HEK293 (cell line): Measurements from ENCODE around the gene BAHD1.

ENCODE experiments used
- GLIS2 ChIP-seq: fragments of 450-650 bp; formaldehyde crosslinking; IDR thresholded peaks from 2 replicates; pipeline ENCODE4 v1.5.1; 2016; ENCODE audit warnings: missing biosample characterization, missing genetic modification characterization
- KLF7 ChIP-seq: fragments of 450-650 bp; formaldehyde crosslinking; IDR thresholded peaks from 2 replicates; pipeline ENCODE4 v1.5.1; 2016; ENCODE audit warnings: missing biosample characterization, missing genetic modification characterization, borderline replicate concordance
- OSR2 ChIP-seq: fragments of 450-650 bp; formaldehyde crosslinking; IDR thresholded peaks from 2 replicates; pipeline ENCODE4 v1.5.1; 2016; ENCODE audit warnings: missing biosample characterization, missing genetic modification characterization
- PATZ1 ChIP-seq: fragments of 450-650 bp; formaldehyde crosslinking; IDR thresholded peaks from 2 replicates; pipeline ENCODE4 v1.5.1; 2016; ENCODE audit warnings: missing biosample characterization, missing genetic modification characterization
- RBAK ChIP-seq: fragments of 450-650 bp; formaldehyde crosslinking; IDR thresholded peaks from 2 replicates; pipeline ENCODE4 v1.5.1; 2016; ENCODE audit warnings: missing biosample characterization, missing genetic modification characterization
- REST ChIP-seq: fragments of 450-650 bp; formaldehyde crosslinking; IDR thresholded peaks from 2 replicates; pipeline ENCODE4 v1.5.1; 2016; ENCODE audit warnings: missing biosample characterization, missing genetic modification characterization
- ZBTB20 ChIP-seq: fragments of 450-650 bp; formaldehyde crosslinking; IDR thresholded peaks from 2 replicates; pipeline ENCODE4 v1.5.1; 2016; ENCODE audit warnings: missing biosample characterization, missing genetic modification characterization
- ZBTB26 ChIP-seq: fragments of 450-650 bp; formaldehyde crosslinking; optimal IDR thresholded peaks from 2 replicates; pipeline ENCODE3; 2016; ENCODE audit warnings: missing biosample characterization, mild to moderate bottlenecking, missing genetic modification characterization
- ZFP69B ChIP-seq: fragments of 450-650 bp; formaldehyde crosslinking; IDR thresholded peaks from 2 replicates; pipeline ENCODE4 v1.5.1; 2016; ENCODE audit warnings: missing biosample characterization, missing genetic modification characterization
- ZNF140 ChIP-seq: fragments of 450-650 bp; formaldehyde crosslinking; IDR thresholded peaks from 2 replicates; pipeline ENCODE4 v1.5.1; 2016; ENCODE audit warnings: missing biosample characterization, missing genetic modification characterization
- ZNF146 ChIP-seq: fragments of 450-650 bp; formaldehyde crosslinking; IDR thresholded peaks from 2 replicates; pipeline ENCODE4 v1.5.1; 2016; ENCODE audit warnings: missing biosample characterization, missing genetic modification characterization
- ZNF19 ChIP-seq: fragments of 450-650 bp; formaldehyde crosslinking; IDR thresholded peaks from 2 replicates; pipeline ENCODE4; 2016; ENCODE audit warnings: missing biosample characterization, missing genetic modification characterization, low read depth
- ZNF398 ChIP-seq: fragments of 450-650 bp; formaldehyde crosslinking; IDR thresholded peaks from 2 replicates; pipeline ENCODE4 v1.5.1; 2017; ENCODE audit warnings: missing biosample characterization, missing genetic modification characterization
- ZNF555 ChIP-seq: fragments of 450-650 bp; formaldehyde crosslinking; conservative IDR thresholded peaks from 2 replicates; pipeline ENCODE4 v1.5.1; 2017; ENCODE audit warnings: missing biosample characterization, mild to moderate bottlenecking, missing genetic modification characterization, inconsistent platforms
- ZNF561 ChIP-seq: fragments of 450-650 bp; IDR thresholded peaks from 2 replicates; pipeline ENCODE4 v1.5.1; 2018; ENCODE audit warnings: missing biosample characterization, missing genetic modification characterization, borderline replicate concordance
- ZNF610 ChIP-seq: fragments of 450-650 bp; formaldehyde crosslinking; IDR thresholded peaks from 2 replicates; pipeline ENCODE4 v1.5.1; 2016; ENCODE audit warnings: missing biosample characterization, missing genetic modification characterization, borderline replicate concordance
- TF ChIP-seq, protein P1 (sequence below): fragments of 450-650 bp; formaldehyde crosslinking; IDR thresholded peaks from 2 replicates; pipeline ENCODE4 v1.5.1; 2017; ENCODE audit warnings: missing biosample characterization, missing genetic modification characterization
- TF ChIP-seq, protein P2 (sequence below): fragments of 450-650 bp; formaldehyde crosslinking; IDR thresholded peaks from 2 replicates; pipeline ENCODE4 v1.5.1; 2017; ENCODE audit warnings: missing biosample characterization, missing genetic modification characterization
- TF ChIP-seq, protein P3 (sequence below): fragments of 450-650 bp; formaldehyde crosslinking; IDR thresholded peaks from 2 replicates; pipeline ENCODE4 v1.5.1; 2017; ENCODE audit warnings: missing biosample characterization, missing genetic modification characterization
- TF ChIP-seq, protein P4 (sequence below): fragments of 450-650 bp; formaldehyde crosslinking; IDR thresholded peaks from 2 replicates; pipeline ENCODE4 v1.5.1; 2016; ENCODE audit warnings: missing biosample characterization, missing genetic modification characterization

The BAHD1 gene

DNA sequence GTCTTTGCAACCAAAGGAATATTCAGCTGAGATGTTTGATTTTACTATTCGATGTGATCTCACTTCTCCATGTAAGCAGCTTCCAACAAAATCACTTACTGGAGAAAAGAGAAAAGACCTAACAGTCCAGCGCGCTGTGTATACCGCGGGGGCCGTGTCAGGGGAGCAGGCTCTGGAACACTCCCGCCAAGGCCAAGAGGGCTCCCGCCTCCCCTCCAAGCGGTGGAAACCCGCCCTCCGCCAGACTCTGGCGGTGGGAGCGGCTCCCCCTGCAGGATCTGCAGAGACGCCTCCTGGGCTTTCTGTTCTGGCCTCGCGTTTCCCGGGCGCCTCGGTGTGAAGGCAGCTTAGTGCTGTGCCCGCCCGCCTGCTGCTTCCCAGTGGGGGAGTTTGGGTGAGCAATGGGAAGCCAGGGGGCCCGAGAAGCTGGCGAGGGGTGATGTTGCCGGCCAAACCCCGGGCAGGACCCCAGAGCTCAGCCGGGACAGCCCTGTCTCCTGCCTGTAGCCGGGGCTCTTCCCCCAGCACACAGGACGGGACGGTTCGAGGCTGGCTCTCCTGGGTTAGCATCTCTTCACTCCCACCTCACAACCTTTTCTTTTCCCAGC lies 66.3 kb downstream of the BAHD1 start (continued):
- TF ChIP-seq, protein P1, sequence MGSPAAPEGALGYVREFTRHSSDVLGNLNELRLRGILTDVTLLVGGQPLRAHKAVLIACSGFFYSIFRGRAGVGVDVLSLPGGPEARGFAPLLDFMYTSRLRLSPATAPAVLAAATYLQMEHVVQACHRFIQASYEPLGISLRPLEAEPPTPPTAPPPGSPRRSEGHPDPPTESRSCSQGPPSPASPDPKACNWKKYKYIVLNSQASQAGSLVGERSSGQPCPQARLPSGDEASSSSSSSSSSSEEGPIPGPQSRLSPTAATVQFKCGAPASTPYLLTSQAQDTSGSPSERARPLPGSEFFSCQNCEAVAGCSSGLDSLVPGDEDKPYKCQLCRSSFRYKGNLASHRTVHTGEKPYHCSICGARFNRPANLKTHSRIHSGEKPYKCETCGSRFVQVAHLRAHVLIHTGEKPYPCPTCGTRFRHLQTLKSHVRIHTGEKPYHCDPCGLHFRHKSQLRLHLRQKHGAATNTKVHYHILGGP (tag by site-specific recombination): no peak
- TF ChIP-seq, protein P2, sequence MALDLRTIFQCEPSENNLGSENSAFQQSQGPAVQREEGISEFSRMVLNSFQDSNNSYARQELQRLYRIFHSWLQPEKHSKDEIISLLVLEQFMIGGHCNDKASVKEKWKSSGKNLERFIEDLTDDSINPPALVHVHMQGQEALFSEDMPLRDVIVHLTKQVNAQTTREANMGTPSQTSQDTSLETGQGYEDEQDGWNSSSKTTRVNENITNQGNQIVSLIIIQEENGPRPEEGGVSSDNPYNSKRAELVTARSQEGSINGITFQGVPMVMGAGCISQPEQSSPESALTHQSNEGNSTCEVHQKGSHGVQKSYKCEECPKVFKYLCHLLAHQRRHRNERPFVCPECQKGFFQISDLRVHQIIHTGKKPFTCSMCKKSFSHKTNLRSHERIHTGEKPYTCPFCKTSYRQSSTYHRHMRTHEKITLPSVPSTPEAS: no peak
- TF ChIP-seq PATZ1: peak; percentile 59; the same call in 1 of the 2 replicates
- no peak for TF ChIP-seq ZFP69B (tag by site-specific recombination)
- TF ChIP-seq RBAK (tag by site-specific recombination): no peak
- TF ChIP-seq ZNF140 (tag by site-specific recombination): no peak
- TF ChIP-seq ZBTB20: peak; percentile 80
- peak; percentile 20 for TF ChIP-seq ZBTB26
- TF ChIP-seq KLF7: no peak
- TF ChIP-seq, protein P3, sequence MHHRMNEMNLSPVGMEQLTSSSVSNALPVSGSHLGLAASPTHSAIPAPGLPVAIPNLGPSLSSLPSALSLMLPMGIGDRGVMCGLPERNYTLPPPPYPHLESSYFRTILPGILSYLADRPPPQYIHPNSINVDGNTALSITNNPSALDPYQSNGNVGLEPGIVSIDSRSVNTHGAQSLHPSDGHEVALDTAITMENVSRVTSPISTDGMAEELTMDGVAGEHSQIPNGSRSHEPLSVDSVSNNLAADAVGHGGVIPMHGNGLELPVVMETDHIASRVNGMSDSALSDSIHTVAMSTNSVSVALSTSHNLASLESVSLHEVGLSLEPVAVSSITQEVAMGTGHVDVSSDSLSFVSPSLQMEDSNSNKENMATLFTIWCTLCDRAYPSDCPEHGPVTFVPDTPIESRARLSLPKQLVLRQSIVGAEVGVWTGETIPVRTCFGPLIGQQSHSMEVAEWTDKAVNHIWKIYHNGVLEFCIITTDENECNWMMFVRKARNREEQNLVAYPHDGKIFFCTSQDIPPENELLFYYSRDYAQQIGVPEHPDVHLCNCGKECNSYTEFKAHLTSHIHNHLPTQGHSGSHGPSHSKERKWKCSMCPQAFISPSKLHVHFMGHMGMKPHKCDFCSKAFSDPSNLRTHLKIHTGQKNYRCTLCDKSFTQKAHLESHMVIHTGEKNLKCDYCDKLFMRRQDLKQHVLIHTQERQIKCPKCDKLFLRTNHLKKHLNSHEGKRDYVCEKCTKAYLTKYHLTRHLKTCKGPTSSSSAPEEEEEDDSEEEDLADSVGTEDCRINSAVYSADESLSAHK: no peak
- peak; percentile 82 for TF ChIP-seq ZNF398 (tag by site-specific recombination)
- no peak for TF ChIP-seq REST (tag by site-specific recombination)
- TF ChIP-seq GLIS2 (tag by site-specific recombination): peak; percentile 83
- peak; percentile 43; the same call in 1 of the 2 replicates for TF ChIP-seq ZNF610 (tag by site-specific recombination)
- TF ChIP-seq ZNF555 (tag by site-specific recombination): no peak
- TF ChIP-seq ZNF19 (tag by site-specific recombination): no peak
- no peak for TF ChIP-seq OSR2 (tag by site-specific recombination)
- TF ChIP-seq ZNF561: peak; percentile 47; the same call in 1 of the 2 replicates
- TF ChIP-seq ZNF146: no peak
- TF ChIP-seq, protein P4, sequence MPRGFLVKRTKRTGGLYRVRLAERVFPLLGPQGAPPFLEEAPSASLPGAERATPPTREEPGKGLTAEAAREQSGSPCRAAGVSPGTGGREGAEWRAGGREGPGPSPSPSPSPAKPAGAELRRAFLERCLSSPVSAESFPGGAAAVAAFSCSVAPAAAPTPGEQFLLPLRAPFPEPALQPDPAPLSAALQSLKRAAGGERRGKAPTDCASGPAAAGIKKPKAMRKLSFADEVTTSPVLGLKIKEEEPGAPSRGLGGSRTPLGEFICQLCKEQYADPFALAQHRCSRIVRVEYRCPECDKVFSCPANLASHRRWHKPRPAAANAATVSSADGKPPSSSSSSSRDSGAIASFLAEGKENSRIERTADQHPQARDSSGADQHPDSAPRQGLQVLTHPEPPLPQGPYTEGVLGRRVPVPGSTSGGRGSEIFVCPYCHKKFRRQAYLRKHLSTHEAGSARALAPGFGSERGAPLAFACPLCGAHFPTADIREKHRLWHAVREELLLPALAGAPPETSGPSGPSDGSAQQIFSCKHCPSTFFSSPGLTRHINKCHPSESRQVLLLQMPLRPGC: no peak
